HG03103 (cell line): ENCODE results near the gene MFAP1.

Experiments
- ATAC-seq: cut with Tn5 transposase; IDR thresholded peaks from one replicate; pipeline ENCODE4 v1.9.1; 2021; ENCODE audit warnings: low read depth; ENCODE audit not compliant: unreplicated experiment

Gene MFAP1

GRCh38 chr15:43777267-43777914 lies 47.1 kb downstream of the MFAP1 start:
- ATAC-seq, result no peak

GRCh38 chr15:43776718-43777266 lies 47.7 kb downstream of the MFAP1 start, which contains the start of gene ELL3:
ELL3 (minus strand) TSS chr15:43776966; CDS start chr15:43776901, 65 bp downstream.
- no peak for ATAC-seq

GRCh38 chr15:43776101-43776717 lies 48.3 kb downstream of the MFAP1 start:
- no peak for ATAC-seq

- ATAC-seq, result no peak
Measured at GRCh38 chr15:43775411-43775965, 49.0 kb downstream of the MFAP1 start.

GRCh38 chr15:43774062-43774461 lies 50.4 kb downstream of the MFAP1 start:
- no peak for ATAC-seq

GRCh38 chr15:43772624-43773023 lies 51.9 kb downstream of the MFAP1 start:
- ATAC-seq, result no peak

- no peak for ATAC-seq
Measured at GRCh38 chr15:43771816-43772215, 52.7 kb downstream of the MFAP1 start.

GRCh38 chr15:43769584-43770228 lies 54.8 kb downstream of the MFAP1 start:
- ATAC-seq, result no peak

- no peak for ATAC-seq
Measured at GRCh38 chr15:43763819-43764446, 60.6 kb downstream of the MFAP1 start.

GRCh38 chr15:43762824-43763223 lies 61.7 kb downstream of the MFAP1 start:
- no peak for ATAC-seq
